Measurements from ENCODE around the gene PPP2R5A. TPM values are rescaled to one million over a fixed set of nuclear protein-coding genes. Genes with fewer than 3 reads are reported as not detected.

Gene PPP2R5A
- polyA plus RNA-seq, 1 of the 3 experiments (the other 2 are of a cell fraction): 5.4 TPM

DNA sequence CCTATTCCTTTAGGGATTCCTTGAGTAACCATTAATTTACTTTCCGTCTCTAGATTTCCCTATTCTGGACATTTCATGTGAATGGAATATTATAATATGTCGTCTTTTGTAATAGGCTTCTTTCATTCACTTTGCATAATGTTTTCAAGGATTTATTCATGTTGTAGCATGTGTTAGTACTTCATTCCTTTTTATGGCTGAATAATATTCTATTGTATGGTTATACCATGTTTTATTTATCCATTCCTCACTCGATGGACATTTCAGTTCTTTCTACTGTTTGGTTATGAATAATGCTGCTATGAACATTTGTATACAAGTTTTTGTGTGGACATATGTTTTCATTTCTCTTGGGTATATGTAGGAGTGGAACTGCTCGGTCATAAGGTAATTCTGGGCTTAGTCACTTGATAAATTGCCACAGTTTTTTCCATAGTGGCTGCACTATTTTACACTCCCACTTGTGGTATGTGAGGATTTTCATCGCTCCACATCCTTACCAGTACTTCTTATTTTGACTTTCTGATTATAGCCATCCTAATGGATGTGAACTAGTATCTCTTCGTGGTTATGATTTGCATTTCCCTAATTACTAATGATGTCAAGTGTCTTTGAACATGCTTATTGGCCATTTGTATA is 17.7 kb downstream of the PPP2R5A start:
- Histone ChIP-seq H3K4me3 (ENCODE audit: low read depth in 2 of 2, low read length in 1 of 2) (no peak overlapping the region), H3K79me2 (ENCODE audit: insufficient read depth) (peaks cover 18% of the 10 kb centered on the region), H2AFZ (ENCODE audit: low read depth) (no peak overlapping the region), H3K9me2 (no peaks in the 10 kb centered on the region), H3K27ac (ENCODE audit: low read depth in 2 of 2, low read length in 1 of 2) (no peak overlapping the region), H3K9me3 (no peaks in the 10 kb centered on the region), H4K20me1 (ENCODE audit: insufficient read depth) (peaks cover 4% of the 10 kb centered on the region; the same call in 1 of the 2 replicates), H3K9ac (no peak overlapping the region), H3K27me3 (ENCODE audit: insufficient read depth) (no peaks in the 10 kb centered on the region), H3K4me1 (ENCODE audit: control insufficient read depth in 1 of 2, insufficient read depth in 2 of 2, low read depth in 1 of 2, low read length in 1 of 2) (peaks cover 0 to 7% of the 10 kb centered on the region in 2 experiments; a peak in 2 of 4 replicates), H3K4me2 (no peak overlapping the region), H3K36me3 (replicated peaks in 1 of 2; ENCODE audit: control insufficient read depth in 1 of 2, insufficient read depth in 2 of 2, low read length in 1 of 2) (no peaks in the 10 kb centered on the region), H3F3A (replicated peaks; ENCODE audit: insufficient read depth) (peaks cover 11% of the 10 kb centered on the region)
- 91% methylated on average over 6 of the region's 6 CpGs for WGBS (ENCODE audit: low lambda C conversion rate)
- CTCF ChIA-PET: interaction anchor here (0.6 kb wide), 1 partner anchor 466 kb away, joined by 3 read pairs; no protein-coding TSS in a partner anchor
- DNase-seq: no peak
- no peak for TF ChIP-seq JUND (IDR thresholded peaks at IDR 0.05)
- TF ChIP-seq FOXJ3 (CRISPR knock-in tag; IDR thresholded peaks at IDR 0.05): no peak
- no peak for TF ChIP-seq USF1 (IDR thresholded peaks at IDR 0.05; ENCODE audit: borderline replicate concordance, low read depth)
- no peak for TF ChIP-seq POLR2AphosphoS5 (IDR thresholded peaks at IDR 0.05; ENCODE audit: low read depth, low read length)
- POLR2A ChIA-PET: no interaction called here

DNA sequence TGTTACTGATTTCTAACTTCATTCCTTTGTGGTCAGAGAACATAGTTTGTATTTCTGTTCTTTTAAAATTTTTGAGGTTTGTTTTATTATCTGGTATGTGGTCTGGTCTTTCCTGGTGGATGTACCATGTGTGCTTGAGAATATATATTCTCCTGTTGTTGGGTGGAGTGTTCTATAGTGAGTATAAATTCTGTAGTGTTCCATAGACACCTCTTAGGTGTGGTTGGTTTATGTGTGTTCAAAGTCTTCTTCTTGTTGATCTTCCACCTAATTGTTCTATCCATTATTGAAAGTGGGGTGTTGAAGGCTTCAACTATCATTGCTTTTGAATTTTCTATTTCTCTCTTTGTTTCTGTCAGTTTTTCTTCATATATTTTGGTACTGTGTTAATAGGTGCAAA is 20.1 kb downstream of the PPP2R5A start:
- Histone ChIP-seq H3K36me3 (replicated peaks in 1 of 2; ENCODE audit: control insufficient read depth in 1 of 2, insufficient read depth in 2 of 2, low read length in 1 of 2) (peaks cover 0 to 8% of the 10 kb centered on the region in 2 experiments), H3K79me2 (ENCODE audit: insufficient read depth) (peaks cover 14% of the 10 kb centered on the region), H3K9me3 (no peaks in the 10 kb centered on the region), H2AFZ (ENCODE audit: low read depth) (no peak overlapping the region), H3K4me1 (ENCODE audit: control insufficient read depth in 1 of 2, insufficient read depth in 2 of 2, low read depth in 1 of 2, low read length in 1 of 2) (peaks cover 0 to 7% of the 10 kb centered on the region in 2 experiments; a peak in 2 of 4 replicates), H4K20me1 (ENCODE audit: insufficient read depth) (peaks cover 4% of the 10 kb centered on the region; the same call in 1 of the 2 replicates), H3K27me3 (ENCODE audit: insufficient read depth) (no peaks in the 10 kb centered on the region), H3K27ac (ENCODE audit: low read depth in 2 of 2, low read length in 1 of 2) (no peak overlapping the region), H3K4me2 (no peak overlapping the region), H3F3A (replicated peaks; ENCODE audit: insufficient read depth) (peaks cover 9% of the 10 kb centered on the region), H3K9ac (no peak overlapping the region), H3K4me3 (ENCODE audit: low read depth in 2 of 2, low read length in 1 of 2) (no peak overlapping the region), H3K9me2 (no peaks in the 10 kb centered on the region)
- DNase-seq: no peak
- CTCF ChIA-PET: no interaction called here
- POLR2A ChIA-PET: no interaction called here
- no peak for TF ChIP-seq RFX5 (IDR thresholded peaks at IDR 0.05; ENCODE audit: low read length)
- TF ChIP-seq, protein P1, sequence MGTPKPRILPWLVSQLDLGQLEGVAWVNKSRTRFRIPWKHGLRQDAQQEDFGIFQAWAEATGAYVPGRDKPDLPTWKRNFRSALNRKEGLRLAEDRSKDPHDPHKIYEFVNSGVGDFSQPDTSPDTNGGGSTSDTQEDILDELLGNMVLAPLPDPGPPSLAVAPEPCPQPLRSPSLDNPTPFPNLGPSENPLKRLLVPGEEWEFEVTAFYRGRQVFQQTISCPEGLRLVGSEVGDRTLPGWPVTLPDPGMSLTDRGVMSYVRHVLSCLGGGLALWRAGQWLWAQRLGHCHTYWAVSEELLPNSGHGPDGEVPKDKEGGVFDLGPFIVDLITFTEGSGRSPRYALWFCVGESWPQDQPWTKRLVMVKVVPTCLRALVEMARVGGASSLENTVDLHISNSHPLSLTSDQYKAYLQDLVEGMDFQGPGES (IDR thresholded peaks at IDR 0.05; ENCODE audit: low read depth, low read length): no peak
- no peak for TF ChIP-seq FOXJ3 (CRISPR knock-in tag; IDR thresholded peaks at IDR 0.05)
- no peak for TF ChIP-seq GABPA (IDR thresholded peaks at IDR 0.05; ENCODE audit: low read depth)
- TF ChIP-seq SIN3A (IDR thresholded peaks at IDR 0.05; ENCODE audit: borderline replicate concordance, low read depth, low read length): no peak
- TF ChIP-seq JUND (IDR thresholded peaks at IDR 0.05): no peak
- no peak for TF ChIP-seq FOXM1 (IDR thresholded peaks at IDR 0.05; ENCODE audit: low read depth)
- TF ChIP-seq USF1 (IDR thresholded peaks at IDR 0.05; ENCODE audit: borderline replicate concordance, low read depth): no peak
- TF ChIP-seq NRF1 (IDR thresholded peaks at IDR 0.05; ENCODE audit: low read depth, low read length): no peak
- no peak for TF ChIP-seq EP300 (IDR thresholded peaks at IDR 0.05; ENCODE audit: borderline replicate concordance in 1 of 2, low read depth in 1 of 2, low read length in 1 of 2)
- no peak for TF ChIP-seq GATA2 (CRISPR knock-in tag; IDR thresholded peaks at IDR 0.05)
- TF ChIP-seq, protein P2, sequence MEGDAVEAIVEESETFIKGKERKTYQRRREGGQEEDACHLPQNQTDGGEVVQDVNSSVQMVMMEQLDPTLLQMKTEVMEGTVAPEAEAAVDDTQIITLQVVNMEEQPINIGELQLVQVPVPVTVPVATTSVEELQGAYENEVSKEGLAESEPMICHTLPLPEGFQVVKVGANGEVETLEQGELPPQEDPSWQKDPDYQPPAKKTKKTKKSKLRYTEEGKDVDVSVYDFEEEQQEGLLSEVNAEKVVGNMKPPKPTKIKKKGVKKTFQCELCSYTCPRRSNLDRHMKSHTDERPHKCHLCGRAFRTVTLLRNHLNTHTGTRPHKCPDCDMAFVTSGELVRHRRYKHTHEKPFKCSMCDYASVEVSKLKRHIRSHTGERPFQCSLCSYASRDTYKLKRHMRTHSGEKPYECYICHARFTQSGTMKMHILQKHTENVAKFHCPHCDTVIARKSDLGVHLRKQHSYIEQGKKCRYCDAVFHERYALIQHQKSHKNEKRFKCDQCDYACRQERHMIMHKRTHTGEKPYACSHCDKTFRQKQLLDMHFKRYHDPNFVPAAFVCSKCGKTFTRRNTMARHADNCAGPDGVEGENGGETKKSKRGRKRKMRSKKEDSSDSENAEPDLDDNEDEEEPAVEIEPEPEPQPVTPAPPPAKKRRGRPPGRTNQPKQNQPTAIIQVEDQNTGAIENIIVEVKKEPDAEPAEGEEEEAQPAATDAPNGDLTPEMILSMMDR (IDR thresholded peaks at IDR 0.05): no peak
- no peak for TF ChIP-seq RXRA (IDR thresholded peaks at IDR 0.05; ENCODE audit: borderline replicate concordance, low read depth)
- no peak for TF ChIP-seq RCOR1 (IDR thresholded peaks at IDR 0.05; ENCODE audit: low read length)
- TF ChIP-seq TAF1 (IDR thresholded peaks at IDR 0.05; ENCODE audit: borderline replicate concordance, low read depth, low read length): no peak
- TF ChIP-seq MXI1 (IDR thresholded peaks at IDR 0.05; ENCODE audit: low read depth, low read length): no peak
- no peak for TF ChIP-seq RAD21 (IDR thresholded peaks at IDR 0.05; ENCODE audit: low read length)
- no peak for TF ChIP-seq CHD2 (IDR thresholded peaks at IDR 0.05; ENCODE audit: low read length, partially characterized antibody)
- TF ChIP-seq MEF2A (IDR thresholded peaks at IDR 0.05; ENCODE audit: borderline replicate concordance, low read depth): no peak
